SK-N-SH treated with all-trans-retinoic acid at 6 μM for 48 hours (cell line): ENCODE data around the gene UBE2E1.

ENCODE experiments used
- OSR1 ChIP-seq: fragments of 250-450 bp; sonication (Bioruptor Pico); IDR thresholded peaks from 2 replicates; pipeline ENCODE4 v1.8.0; 2022; ENCODE audit warnings: moderate library complexity, mild to moderate bottlenecking, inconsistent platforms
- PATZ1 ChIP-seq: fragments of 250-450 bp; sonication (Bioruptor Pico); IDR thresholded peaks from 2 replicates; pipeline ENCODE4 v1.8.0; 2020; ENCODE audit warnings: mild to moderate bottlenecking, moderate library complexity, borderline replicate concordance
- RARB ChIP-seq: fragments of 250-450 bp; sonication (Bioruptor Pico); IDR thresholded peaks from 2 replicates; pipeline ENCODE4 v1.8.0; 2021; ENCODE audit warnings: mild to moderate bottlenecking, moderate library complexity
- TOX ChIP-seq: fragments of 250-450 bp; sonication (Bioruptor Pico); IDR thresholded peaks from 2 replicates; pipeline ENCODE4 v1.8.0; 2021; ENCODE audit warnings: mild to moderate bottlenecking, moderate library complexity, borderline replicate concordance
- ZFP3 ChIP-seq: fragments of 250-450 bp; sonication (Bioruptor Pico); IDR thresholded peaks from 2 replicates; pipeline ENCODE4 v1.5.0; 2020; ENCODE audit warnings: mild to moderate bottlenecking, moderate library complexity
- ZFP30 ChIP-seq: fragments of 450-650 bp; formaldehyde crosslinking; IDR thresholded peaks from 2 replicates; pipeline ENCODE4 v1.5.0; 2022; ENCODE audit warnings: mild to moderate bottlenecking, moderate library complexity
- ZNF565 ChIP-seq: fragments of 450-650 bp; formaldehyde crosslinking; conservative IDR thresholded peaks from 2 replicates; pipeline ENCODE4 v1.5.0; 2020; ENCODE audit warnings: low read depth, mild to moderate bottlenecking, moderate library complexity

GRCh38 chr3:23885210-23885609 lies 79.5 kb downstream of the UBE2E1 start:
- no peak for TF ChIP-seq ZFP30 (CRISPR knock-in tag)
- TF ChIP-seq TOX: no peak
- no peak for TF ChIP-seq PATZ1 (CRISPR knock-in tag)
- no peak for TF ChIP-seq RARB (CRISPR knock-in tag)
- no peak for TF ChIP-seq ZNF565
- no peak for TF ChIP-seq OSR1 (CRISPR knock-in tag)
- no peak for TF ChIP-seq ZFP3
